Muscle of leg (tissue), 11 donors: ENCODE measurements around the gene CLN6. TPM values are rescaled to one million over a fixed set of nuclear protein-coding genes. Genes with fewer than 3 reads are reported as not detected.
A peak's percentile ranks its signal among the peaks of the same experiment; 100 is the strongest.
"Not testable (repeated sequence)": the region's sequence is repeated elsewhere in the genome, so short reads cannot be mapped to it uniquely, and the experiment has no call there.

Experiments
- DNase-seq: peaks from one replicate; pipeline ENCODE4 v3.0.0; 2013
- H3K27ac ChIP-seq: one replicate; pipeline ENCODE4 v1.5.1; 2013; ENCODE audit warnings: mild to moderate bottlenecking, low read length, control low read depth
- H3K27me3 ChIP-seq: one replicate; pipeline ENCODE4 v1.6.1; 2013; ENCODE audit warnings: low read length; ENCODE audit not compliant: control insufficient read depth, insufficient read depth
- H3K36me3 ChIP-seq: one replicate; pipeline ENCODE4 v1.6.1; 2013; ENCODE audit warnings: low read length; ENCODE audit not compliant: control insufficient read depth, insufficient read depth
- H3K4me1 ChIP-seq: one replicate; pipeline ENCODE4 v1.6.1; 2013; ENCODE audit warnings: low read length; ENCODE audit not compliant: control insufficient read depth, insufficient read depth
- H3K4me3 ChIP-seq: one replicate; pipeline ENCODE4 v1.5.1; 2013; ENCODE audit warnings: low read length, control low read depth
- H3K9me3 ChIP-seq: replicated peaks from 2 replicates; pipeline ENCODE4 v1.6.1; 2013; ENCODE audit warnings: low read depth, low read length; ENCODE audit not compliant: control insufficient read depth
- WGBS: methylation state at CpG from one replicate; pipeline ENCODE4 v1.1.5; 2013; ENCODE audit warnings: missing lambda C conversion rate; ENCODE audit not compliant: insufficient coverage; 5-methylcytosine and 5-hydroxymethylcytosine counted together
- polyA plus RNA-seq, 8 donors: library from polyadenylated mRNA; unstranded; fragments of 120-200 nt; gene quantifications; one replicate each; pipeline versions ENCODE4 v1.2.1 to v1.2.3, GENCODE V29; 2013; ENCODE audit warnings: inconsistent platforms in 1 of 8, low replicate concordance in 1 of 8; ENCODE audit not compliant: insufficient read length in 8 of 8, insufficient read depth in 1 of 8
- total RNA-seq: library from RNA; stranded (reverse); fragments of 120-200 nt; gene quantifications from one replicate; pipeline ENCODE4 v1.2.4, GENCODE V29; 2013

CLN6 gene
- total and polyA plus RNA-seq, 9 donors, result 8.2 to 22.0 (median 16.5) TPM

GRCh38 chr15:68173119-68173518 lies 56.4 kb downstream of the CLN6 start:
- WGBS, result 92% methylated on average over 2 of the region's 4 CpGs
- Histone ChIP-seq H3K27ac (no peak overlapping the region), H3K9me3 (no peaks in the 10 kb centered on the region), H3K4me1 (no peaks in the 10 kb centered on the region), H3K36me3 (peaks cover 11% of the 10 kb centered on the region), H3K27me3 (no peaks in the 10 kb centered on the region), H3K4me3 (no peak overlapping the region)
- no peak for DNase-seq

- H3K27ac ChIP-seq, H3K9me3 ChIP-seq, H3K4me3 ChIP-seq, H3K36me3 ChIP-seq, H3K27me3 ChIP-seq, DNase-seq, H3K4me1 ChIP-seq: not testable (repeated sequence)
- no CpG with 5 or more reads among the region's 2 CpGs for WGBS
Observed at GRCh38 chr15:68172037-68172436, 57.5 kb downstream of the CLN6 start.

- no peak for DNase-seq
- no peak overlapping the region for H3K4me3 ChIP-seq
- H3K27me3 ChIP-seq, result no peaks in the 10 kb centered on the region
- WGBS, result 89% methylated on average over 1 of the region's 4 CpGs
- H3K9me3 ChIP-seq, result no peaks in the 10 kb centered on the region
- H3K4me1 ChIP-seq, result no peaks in the 10 kb centered on the region
- no peak overlapping the region for H3K27ac ChIP-seq
- peaks cover 8% of the 10 kb centered on the region for H3K36me3 ChIP-seq
Observed at GRCh38 chr15:68166847-68167246, 62.7 kb downstream of the CLN6 start.

- Histone ChIP-seq H3K9me3 (no peaks in the 10 kb centered on the region), H3K4me1 (no peaks in the 10 kb centered on the region), H3K4me3 (no peak overlapping the region), H3K27me3 (no peaks in the 10 kb centered on the region), H3K27ac (no peak overlapping the region), H3K36me3 (peaks cover 12% of the 10 kb centered on the region)
- peak; percentile 61 for DNase-seq
Observed at GRCh38 chr15:68163191-68163590, 66.3 kb downstream of the CLN6 start.

GRCh38 chr15:68158046-68158628 lies 71.4 kb downstream of the CLN6 start:
- H3K27ac ChIP-seq, result peak overlapping the region; percentile 65
- H3K4me1 ChIP-seq, result no peaks in the 10 kb centered on the region
- H3K27me3 ChIP-seq, result no peaks in the 10 kb centered on the region
- WGBS, result 29% methylated on average over 3 of the region's 3 CpGs
- no peak overlapping the region for H3K4me3 ChIP-seq
- no peaks in the 10 kb centered on the region for H3K9me3 ChIP-seq
- DNase-seq, result peak; percentile 75
- H3K36me3 ChIP-seq, result peaks cover 14% of the 10 kb centered on the region

- Histone ChIP-seq H3K4me1 (no peaks in the 10 kb centered on the region), H3K36me3 (peaks cover 6% of the 10 kb centered on the region), H3K9me3 (no peaks in the 10 kb centered on the region), H3K4me3 (no peak overlapping the region), H3K27ac (no peak overlapping the region), H3K27me3 (no peaks in the 10 kb centered on the region)
- no peak for DNase-seq
- WGBS, result no CpG with 5 or more reads among the region's 1 CpG
Observed at GRCh38 chr15:68157074-68157473, 72.5 kb downstream of the CLN6 start.

Other genes starting within 250 kb of the CLN6 start
- 18.8 TPM for gene PIAS1, start 175.4 kb downstream of the CLN6 start, total RNA-seq
- 10 to 100 TPM; 22.8 to 31.9 (median 25.9) TPM for gene PIAS1, start 175.4 kb downstream of the CLN6 start, polyA plus RNA-seq
- 11.3 TPM for gene CALML4, start 24.4 kb downstream of the CLN6 start, total RNA-seq
- gene CALML4, start 24.4 kb downstream of the CLN6 start, polyA plus RNA-seq, result 10 to 100 TPM in 2 of 8 donors, 1 to 10 TPM in 6; 6.7 to 14.3 (median 8.1) TPM
- 36.6 TPM for gene FEM1B, start 48.0 kb upstream of the CLN6 start, total RNA-seq
- 10 to 100 TPM; 18.3 to 40.9 (median 35.8) TPM for gene FEM1B, start 48.0 kb upstream of the CLN6 start, polyA plus RNA-seq
- 10.2 TPM for gene ITGA11, start 202.4 kb upstream of the CLN6 start, total RNA-seq
- gene ITGA11, start 202.4 kb upstream of the CLN6 start, polyA plus RNA-seq, result 10 to 100 TPM in 2 of 8 donors, 1 to 10 TPM in 6; 1.8 to 17.9 (median 4.8) TPM